Upper lobe of right lung (tissue), 1 donor: ENCODE measurements around the gene DHRSX. TPM values are rescaled to one million over a fixed set of nuclear protein-coding genes. Genes with fewer than 3 reads are reported as not detected.
"Not testable (repeated sequence)": the region's sequence is repeated elsewhere in the genome, so short reads cannot be mapped to it uniquely, and the experiment has no call there.

Source experiments
- ATAC-seq: fragments of 200-7000 bp; cut with Tn5 transposase; one replicate; pipeline ENCODE4 v1.9.1; 2020; ENCODE audit warnings: mild to moderate bottlenecking, moderate library complexity
- DNase-seq: peaks from one replicate; pipeline ENCODE4 v3.0.0-alpha.2; 2020
- H3K27ac ChIP-seq: fragments of 200-600 bp; one replicate; pipeline ENCODE4 v1.8.0; 2022
- H3K27me3 ChIP-seq: fragments of 200-600 bp; one replicate; pipeline ENCODE4 v1.8.0; 2022; ENCODE audit warnings: mild to moderate bottlenecking
- H3K36me3 ChIP-seq: fragments of 200-600 bp; one replicate; pipeline ENCODE4 v1.8.0; 2022
- H3K4me1 ChIP-seq: fragments of 200-600 bp; one replicate; pipeline ENCODE4 v1.8.0; 2022
- H3K4me3 ChIP-seq: fragments of 200-600 bp; one replicate; pipeline ENCODE4 v1.8.0; 2022; ENCODE audit warnings: mild to moderate bottlenecking
- H3K9me3 ChIP-seq: fragments of 200-600 bp; one replicate; pipeline ENCODE4 v1.8.0; 2022
- intact Hi-C: fragments of 100-400 bp; cut with DNase I; formaldehyde crosslinking; loops from one replicate; pipeline ENCODE4 v1.11.0; 2022
- total RNA-seq: library from RNA; stranded (reverse); fragmentation: NEBNext Ultra II Directional; extraction: Animal tissue kit (Norgen Biotek cat#: 25700); gene quantifications from one replicate; pipeline ENCODE4 v1.2.1, GENCODE V29; 2021
- TF ChIP-seq, protein P1 (sequence below): fragments of 200-600 bp; IDR thresholded peaks from one replicate; pipeline ENCODE4 v1.8.0; 2022; ENCODE audit warnings: antibody characterized with exemption
- donor health status: DM: no; HTN: yes; CAD: no; lungs with severe emphysema.

DHRSX gene
- total RNA-seq, 1 donor from 2014 or later: 34.8 TPM

DNA sequence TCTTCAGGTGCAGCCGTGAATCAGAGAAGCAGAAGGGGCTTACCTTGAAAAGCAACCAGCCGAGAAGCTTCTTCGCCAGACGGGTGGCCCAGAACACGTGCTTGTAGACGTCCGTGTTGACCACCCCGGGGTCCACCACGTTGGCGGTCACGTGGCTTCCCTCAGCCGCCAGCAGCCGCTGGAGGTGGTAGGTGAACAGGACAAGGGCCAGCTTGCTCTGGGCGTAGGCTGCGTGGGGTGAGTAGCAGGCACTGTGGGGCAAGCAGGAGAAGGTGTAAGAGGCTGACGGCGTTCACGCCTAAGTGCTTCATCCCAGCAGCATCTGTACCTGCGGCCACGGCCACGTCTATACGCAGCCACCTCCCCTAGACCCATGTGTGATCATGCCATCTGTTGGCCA lies 257.8 kb downstream of the DHRSX start:
- TF ChIP-seq, protein P1, sequence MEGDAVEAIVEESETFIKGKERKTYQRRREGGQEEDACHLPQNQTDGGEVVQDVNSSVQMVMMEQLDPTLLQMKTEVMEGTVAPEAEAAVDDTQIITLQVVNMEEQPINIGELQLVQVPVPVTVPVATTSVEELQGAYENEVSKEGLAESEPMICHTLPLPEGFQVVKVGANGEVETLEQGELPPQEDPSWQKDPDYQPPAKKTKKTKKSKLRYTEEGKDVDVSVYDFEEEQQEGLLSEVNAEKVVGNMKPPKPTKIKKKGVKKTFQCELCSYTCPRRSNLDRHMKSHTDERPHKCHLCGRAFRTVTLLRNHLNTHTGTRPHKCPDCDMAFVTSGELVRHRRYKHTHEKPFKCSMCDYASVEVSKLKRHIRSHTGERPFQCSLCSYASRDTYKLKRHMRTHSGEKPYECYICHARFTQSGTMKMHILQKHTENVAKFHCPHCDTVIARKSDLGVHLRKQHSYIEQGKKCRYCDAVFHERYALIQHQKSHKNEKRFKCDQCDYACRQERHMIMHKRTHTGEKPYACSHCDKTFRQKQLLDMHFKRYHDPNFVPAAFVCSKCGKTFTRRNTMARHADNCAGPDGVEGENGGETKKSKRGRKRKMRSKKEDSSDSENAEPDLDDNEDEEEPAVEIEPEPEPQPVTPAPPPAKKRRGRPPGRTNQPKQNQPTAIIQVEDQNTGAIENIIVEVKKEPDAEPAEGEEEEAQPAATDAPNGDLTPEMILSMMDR: no peak
- Histone ChIP-seq H3K4me1 (no peaks in the 10 kb centered on the region), H3K9me3 (no peaks in the 10 kb centered on the region), H3K4me3 (no peak overlapping the region), H3K27ac (no peak overlapping the region), H3K36me3 (no peaks in the 10 kb centered on the region), H3K27me3 (no peaks in the 10 kb centered on the region)
- ATAC-seq: no peak
- intact Hi-C loops: no loop called here
- no peak for DNase-seq

DNA sequence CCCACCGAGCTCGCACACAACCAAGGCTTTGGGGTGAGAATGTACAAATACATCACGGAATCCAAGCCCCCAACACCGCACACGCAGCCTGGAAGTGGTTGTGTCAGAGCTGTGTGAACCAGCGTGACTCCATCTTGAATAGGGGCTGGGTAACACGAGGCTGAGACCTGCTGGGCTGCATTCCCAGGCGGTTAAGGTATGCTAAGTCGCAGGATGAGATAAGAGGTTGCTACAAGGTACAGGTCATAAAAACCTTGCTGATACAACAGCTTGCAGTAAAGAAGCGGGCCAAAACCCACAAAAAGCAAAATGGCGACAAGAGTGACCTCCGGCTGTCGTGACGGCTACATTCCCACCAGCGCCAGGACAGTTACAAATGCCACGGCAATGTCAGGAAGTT lies 258.4 kb downstream of the DHRSX start:
- TF ChIP-seq, protein P1: no peak
- no peak overlapping the region for H3K27ac ChIP-seq

DNA sequence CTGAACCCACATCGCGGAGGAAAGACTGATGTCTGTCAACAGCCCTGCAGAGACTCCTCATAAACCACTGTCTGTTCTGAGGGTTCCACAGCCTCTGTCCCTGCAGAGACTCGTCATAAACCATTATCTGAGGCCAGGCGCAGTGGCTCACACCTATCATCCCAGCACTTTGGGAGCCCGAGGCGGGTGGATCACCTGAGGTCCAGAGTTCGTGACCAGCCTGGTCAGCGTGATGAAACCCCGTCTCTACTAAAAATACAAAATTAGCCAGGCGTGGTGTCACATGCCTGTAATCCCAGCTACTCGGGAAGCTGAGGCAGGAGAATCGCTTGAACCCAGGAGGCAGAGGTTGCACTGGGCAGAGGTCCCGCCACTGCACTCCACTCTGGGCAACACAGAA lies 259.3 kb downstream of the DHRSX start:
- H3K4me3 ChIP-seq, H3K27me3 ChIP-seq, DNase-seq, intact Hi-C loops, ATAC-seq, H3K9me3 ChIP-seq, H3K4me1 ChIP-seq, H3K27ac ChIP-seq, H3K36me3 ChIP-seq: not testable (repeated sequence)

More for the DNA sequence above, 258.4 kb downstream of the DHRSX start:
- Histone ChIP-seq H3K9me3 (no peaks in the 10 kb centered on the region), H3K4me3 (no peak overlapping the region), H3K27me3 (no peaks in the 10 kb centered on the region), H3K4me1 (no peaks in the 10 kb centered on the region), H3K36me3 (no peaks in the 10 kb centered on the region)
- no peak for ATAC-seq
- intact Hi-C loops: no loop called here
- no peak for DNase-seq

GRCh38 chrX:2240761-2241160 lies 260.0 kb downstream of the DHRSX start:
- H3K4me1 ChIP-seq, H3K9me3 ChIP-seq, ATAC-seq, H3K27me3 ChIP-seq, DNase-seq, H3K4me3 ChIP-seq, intact Hi-C loops, H3K27ac ChIP-seq, H3K36me3 ChIP-seq: not testable (repeated sequence)

GRCh38 chrX:2237976-2238375 lies 262.8 kb downstream of the DHRSX start:
- ATAC-seq (no peak), DNase-seq (no peak)
- no peak overlapping the region for H3K4me3 ChIP-seq
- intact Hi-C loops: no loop called here
- H3K9me3 ChIP-seq: no peaks in the 10 kb centered on the region
- no peaks in the 10 kb centered on the region for H3K4me1 ChIP-seq
- no peak overlapping the region for H3K27ac ChIP-seq
- no peaks in the 10 kb centered on the region for H3K36me3 ChIP-seq
- TF ChIP-seq, protein P1: no peak
- no peaks in the 10 kb centered on the region for H3K27me3 ChIP-seq

DNA sequence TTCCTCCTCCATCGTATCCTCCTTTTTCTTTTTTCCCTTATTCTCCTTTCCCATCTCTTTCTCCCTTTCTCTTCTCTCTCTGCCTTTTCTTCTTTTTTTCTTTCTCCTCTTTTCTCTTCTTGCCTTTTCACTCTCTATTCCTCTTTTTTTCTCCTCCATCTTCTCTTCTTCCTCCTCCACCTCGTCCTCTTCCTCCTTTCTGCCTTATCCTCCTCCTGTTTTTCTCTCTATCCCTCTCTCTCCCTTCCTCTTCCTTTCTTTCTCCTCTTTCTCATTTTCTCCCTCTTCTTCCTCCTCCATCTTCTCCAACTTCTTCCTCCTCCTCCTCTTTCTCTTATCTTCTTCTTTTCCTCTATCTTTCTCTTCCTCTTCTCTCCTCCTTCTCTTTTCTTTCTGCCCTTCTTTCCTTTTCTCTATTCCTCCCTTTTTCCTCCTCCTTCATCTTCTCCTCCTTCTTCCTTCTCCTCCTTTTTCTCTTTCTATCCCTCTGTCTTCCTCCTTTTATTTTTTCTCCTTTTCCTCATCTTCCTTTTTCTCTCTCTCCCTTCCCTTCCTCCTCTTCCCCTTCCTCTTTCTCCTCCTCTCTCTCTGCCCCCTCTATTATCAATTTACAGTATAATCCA lies 269.1 kb downstream of the DHRSX start:
- H3K27me3 ChIP-seq: no peaks in the 10 kb centered on the region
- DNase-seq (no peak), ATAC-seq (no peak)
- TF ChIP-seq, protein P1: no peak
- no peak overlapping the region for H3K27ac ChIP-seq
- intact Hi-C loops: no loop called here
- peaks cover 8% of the 10 kb centered on the region for H3K36me3 ChIP-seq
- no peaks in the 10 kb centered on the region for H3K9me3 ChIP-seq
- H3K4me3 ChIP-seq: no peak overlapping the region
- H3K4me1 ChIP-seq: no peaks in the 10 kb centered on the region

DNA sequence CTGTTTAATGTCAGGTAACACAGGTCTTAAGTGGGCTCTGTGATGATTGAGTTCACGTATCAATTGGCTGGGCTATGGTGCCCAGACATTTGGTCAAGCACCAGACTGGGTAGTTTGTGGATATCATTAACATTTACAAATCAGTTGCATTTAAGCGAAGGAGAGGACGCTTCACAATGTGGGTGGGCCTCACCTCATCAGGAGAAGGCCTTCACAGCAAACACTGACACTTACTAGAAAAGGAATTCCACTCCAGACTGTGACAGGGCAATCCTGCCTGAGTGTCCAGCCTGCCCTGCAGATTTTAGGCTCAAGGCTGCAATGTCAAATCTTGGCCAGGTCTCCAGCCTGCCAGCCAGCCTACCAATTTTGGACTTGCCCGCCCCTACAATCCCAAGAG lies 270.3 kb downstream of the DHRSX start:
- H3K4me3 ChIP-seq: no peak overlapping the region
- H3K4me1 ChIP-seq: no peaks in the 10 kb centered on the region
- no peaks in the 10 kb centered on the region for H3K27me3 ChIP-seq
- peaks cover 8% of the 10 kb centered on the region for H3K36me3 ChIP-seq
- TF ChIP-seq, protein P1: no peak
- H3K9me3 ChIP-seq: no peaks in the 10 kb centered on the region
- intact Hi-C loops: no loop called here
- no peak for DNase-seq
- no peak for ATAC-seq
- H3K27ac ChIP-seq: no peak overlapping the region
